ENCODE measurements around the gene CNTRL. TPM values are rescaled to one million over a fixed set of nuclear protein-coding genes. Genes with fewer than 3 reads are reported as not detected.

The CNTRL gene
- total and polyA plus RNA-seq, 4 experiments from 2014 or later = 1.5 to 122 (median 78.5) TPM

- H3K27ac ChIP-seq (ENCODE audit: low read depth, low read length) = no peak overlapping the region
- H3K4me1 ChIP-seq (ENCODE audit: insufficient read depth, low read length) = peaks cover 13% of the 10 kb centered on the region
- no peaks in the 10 kb centered on the region for H3K9me3 ChIP-seq (ENCODE audit: control insufficient read depth in 1 of 2, low read length in 2 of 2)
- no peaks in the 10 kb centered on the region for H3K27me3 ChIP-seq (ENCODE audit: insufficient read depth, low read length)
- Mint-ChIP-seq H3K4me3 (no peak overlapping the region), H3K9me3 (no peaks in the 10 kb centered on the region), H3K36me3 (no peaks in the 10 kb centered on the region), H3K4me1 (peaks cover 9 to 16% (median 13%) of the 10 kb centered on the region in 4 donors), H3K27me3 (no peaks in the 10 kb centered on the region), H3K27ac (no peak overlapping the region)
- CTCF ChIA-PET (ENCODE audit: partially characterized antibody) = interaction anchor here (2.8 kb wide), 1 partner anchor 112 kb away, joined by 9 read pairs; no protein-coding TSS in a partner anchor
- H3K36me3 ChIP-seq (ENCODE audit: insufficient read depth, low read length) = no peaks in the 10 kb centered on the region
- intact Hi-C loops (cut with micrococcal nuclease) = loop anchor here (10.0 kb wide), 2 partner anchors 313 to 453 kb away; no protein-coding TSS in a partner anchor
- POLR2A ChIA-PET (ENCODE audit: partially characterized antibody) = no interaction called here
- no peak for DNase-seq
- no peak overlapping the region for H3K4me3 ChIP-seq (ENCODE audit: low read length in 2 of 2)
Observed at GRCh38 chr9:121207371-121207940, 132.7 kb downstream of the CNTRL start.

DNA sequence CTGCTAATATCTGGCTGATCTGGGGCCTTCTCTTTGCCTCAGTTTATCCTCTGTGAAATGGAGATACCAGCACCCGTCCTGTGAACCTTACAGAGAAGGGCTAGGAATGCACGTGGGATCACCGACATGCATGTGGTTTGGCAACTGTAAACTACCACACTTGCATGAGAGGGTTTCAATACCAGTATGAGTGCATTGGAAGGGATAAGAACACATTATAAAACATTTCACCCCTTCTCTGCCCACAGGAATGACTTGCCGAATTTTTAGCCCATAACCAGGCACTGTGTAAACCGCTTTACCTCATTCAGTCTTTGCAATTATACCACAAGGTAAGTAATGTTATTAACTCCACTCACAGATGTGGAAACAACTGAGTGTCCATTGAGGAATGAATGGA is 135.8 kb downstream of the CNTRL start:
- intact Hi-C loops (cut with micrococcal nuclease) = no loop called here
- Histone ChIP-seq H3K9me3 (ENCODE audit: control insufficient read depth in 1 of 2, low read length in 2 of 2) (no peaks in the 10 kb centered on the region), H3K4me3 (ENCODE audit: low read length in 2 of 2) (no peak overlapping the region), H3K27ac (ENCODE audit: low read depth, low read length) (no peak overlapping the region), H3K4me1 (ENCODE audit: insufficient read depth, low read length) (peaks cover 18% of the 10 kb centered on the region), H3K36me3 (ENCODE audit: insufficient read depth, low read length) (no peaks in the 10 kb centered on the region), H3K27me3 (ENCODE audit: insufficient read depth, low read length) (no peaks in the 10 kb centered on the region)
- Mint-ChIP-seq H3K27ac (no peak overlapping the region), H3K9me3 (no peaks in the 10 kb centered on the region), H3K4me3 (no peak overlapping the region), H3K4me1 (peaks cover 7 to 21% (median 10%) of the 10 kb centered on the region in 4 donors), H3K36me3 (no peaks in the 10 kb centered on the region), H3K27me3 (no peaks in the 10 kb centered on the region)
- ChIA-PET POLR2A (ENCODE audit: partially characterized antibody) (interaction anchor here (5.7 kb wide), 1 partner anchor 10 kb away, joined by 35 read pairs; the partner anchor contains the start of gene RAB14), CTCF (ENCODE audit: partially characterized antibody) (interaction anchor here (0.6 to 4.7 kb wide), 3 partner anchors 10 to 190 kb away, joined by 3 to 32 read pairs (median 26); partner anchors contain the start of gene RAB14)
- DNase-seq = no peak

DNA sequence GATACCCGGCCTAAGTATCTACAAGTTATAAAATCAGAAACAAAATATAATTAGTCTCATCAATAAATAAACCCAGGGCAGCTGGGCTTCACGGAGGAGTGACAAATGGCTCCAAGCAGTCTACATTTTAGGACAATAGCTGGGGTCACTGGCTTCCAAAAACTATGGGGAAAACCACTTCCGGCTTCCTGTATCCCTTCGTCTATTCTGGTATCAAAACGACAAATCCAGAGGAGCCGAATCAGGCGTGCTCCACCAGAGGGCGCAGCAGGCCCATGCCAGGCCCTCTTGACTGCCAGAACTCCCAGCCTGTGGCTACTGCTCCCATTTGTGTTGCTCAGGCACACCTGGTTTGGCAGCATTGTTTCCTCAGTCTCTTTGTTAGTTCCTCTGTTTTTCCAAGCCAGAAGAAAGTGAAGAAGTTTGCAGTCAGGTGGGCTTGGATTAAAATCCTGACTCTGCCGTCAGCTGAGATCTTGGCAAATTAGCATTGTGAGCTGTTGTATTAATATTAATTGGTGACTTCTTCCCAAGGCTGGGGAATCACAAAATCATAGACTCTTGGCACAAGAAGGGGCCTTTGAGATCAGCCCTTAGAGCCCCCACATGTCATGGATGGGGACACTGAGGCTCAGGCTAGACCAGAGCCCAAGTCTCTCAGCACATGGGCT is 138.5 kb downstream of the CNTRL start:
- Histone ChIP-seq H3K9me3 (ENCODE audit: control insufficient read depth in 1 of 2, low read length in 2 of 2) (no peaks in the 10 kb centered on the region), H3K36me3 (ENCODE audit: insufficient read depth, low read length) (no peaks in the 10 kb centered on the region), H3K27ac (ENCODE audit: low read depth, low read length) (no peak overlapping the region), H3K4me3 (ENCODE audit: low read length in 2 of 2) (no peak overlapping the region), H3K4me1 (ENCODE audit: insufficient read depth, low read length) (peaks cover 5% of the 10 kb centered on the region), H3K27me3 (ENCODE audit: insufficient read depth, low read length) (no peaks in the 10 kb centered on the region)
- Mint-ChIP-seq H3K27ac (peak overlapping the region in 1 of 7 donors; percentile 47), H3K27me3 (no peaks in the 10 kb centered on the region), H3K4me3 (no peak overlapping the region), H3K9me3 (no peaks in the 10 kb centered on the region), H3K4me1 (peaks cover 0 to 7% (median 3%) of the 10 kb centered on the region in 4 donors), H3K36me3 (peaks cover 0 to 8% of the 10 kb centered on the region in 2 donors)
- peak; percentile 40 to 66 (median 49) for DNase-seq
- ChIA-PET POLR2A (ENCODE audit: partially characterized antibody) (interaction anchor here (5.7 kb wide), 1 partner anchor 13 kb away, joined by 35 read pairs; the partner anchor contains the start of gene RAB14), CTCF (ENCODE audit: partially characterized antibody) (interaction anchor here (0.8 to 4.7 kb wide), 26 partner anchors 9 to 191 kb away, joined by 3 to 32 read pairs (median 4); partner anchors contain the start of genes GSN and RAB14)
- intact Hi-C loops (cut with micrococcal nuclease) = loop anchor here (1.0 to 2.0 kb wide), 2 partner anchors 107 to 188 kb away; no protein-coding TSS in a partner anchor

DNA sequence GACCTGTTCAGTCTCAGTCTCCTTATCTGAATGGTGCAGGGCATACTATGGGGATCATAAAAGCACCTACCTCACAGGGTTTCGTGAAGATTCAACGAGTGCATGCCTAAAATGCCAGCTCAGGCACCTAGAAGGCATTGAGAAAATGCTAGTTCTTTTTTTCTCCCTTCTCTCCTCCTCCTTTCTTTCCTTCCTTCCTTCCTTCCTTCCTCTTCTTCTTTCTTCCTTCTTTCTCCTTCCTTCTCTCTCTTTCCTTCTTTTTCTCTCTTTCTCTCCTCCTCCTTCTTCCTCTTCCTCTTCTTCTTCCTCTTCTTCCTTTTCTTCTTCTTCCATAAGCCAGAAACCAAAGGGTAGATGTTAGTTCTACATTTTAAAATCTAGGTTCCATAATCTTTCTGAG is 139.2 kb downstream of the CNTRL start:
- Histone ChIP-seq H3K9me3 (ENCODE audit: control insufficient read depth in 1 of 2, low read length in 2 of 2) (no peaks in the 10 kb centered on the region), H3K4me3 (ENCODE audit: low read length in 2 of 2) (no peak overlapping the region), H3K36me3 (ENCODE audit: insufficient read depth, low read length) (no peaks in the 10 kb centered on the region), H3K27ac (ENCODE audit: low read depth, low read length) (no peak overlapping the region), H3K27me3 (ENCODE audit: insufficient read depth, low read length) (no peaks in the 10 kb centered on the region), H3K4me1 (ENCODE audit: insufficient read depth, low read length) (peaks cover 5% of the 10 kb centered on the region)
- intact Hi-C loops (cut with micrococcal nuclease) = no loop called here
- CTCF ChIA-PET (ENCODE audit: partially characterized antibody) = interaction anchor here (0.8 to 4.7 kb wide), 14 partner anchors 9 to 190 kb away, joined by 3 to 32 read pairs (median 4); partner anchors contain the start of genes GSN and RAB14
- peak overlapping the region in 3 of 7 donors; percentile 3 to 37 (median 13) for H3K27ac Mint-ChIP-seq
- H3K36me3 Mint-ChIP-seq = peaks cover 0 to 8% of the 10 kb centered on the region in 2 donors
- no peak for DNase-seq
- POLR2A ChIA-PET (ENCODE audit: partially characterized antibody) = interaction anchor here (5.7 kb wide), 1 partner anchor 13 kb away, joined by 35 read pairs; the partner anchor contains the start of gene RAB14
- no peak overlapping the region for H3K4me3 Mint-ChIP-seq
- no peaks in the 10 kb centered on the region for H3K9me3 Mint-ChIP-seq
- H3K4me1 Mint-ChIP-seq = peaks cover 0 to 7% (median 3%) of the 10 kb centered on the region in 4 donors
- H3K27me3 Mint-ChIP-seq = no peaks in the 10 kb centered on the region

DNA sequence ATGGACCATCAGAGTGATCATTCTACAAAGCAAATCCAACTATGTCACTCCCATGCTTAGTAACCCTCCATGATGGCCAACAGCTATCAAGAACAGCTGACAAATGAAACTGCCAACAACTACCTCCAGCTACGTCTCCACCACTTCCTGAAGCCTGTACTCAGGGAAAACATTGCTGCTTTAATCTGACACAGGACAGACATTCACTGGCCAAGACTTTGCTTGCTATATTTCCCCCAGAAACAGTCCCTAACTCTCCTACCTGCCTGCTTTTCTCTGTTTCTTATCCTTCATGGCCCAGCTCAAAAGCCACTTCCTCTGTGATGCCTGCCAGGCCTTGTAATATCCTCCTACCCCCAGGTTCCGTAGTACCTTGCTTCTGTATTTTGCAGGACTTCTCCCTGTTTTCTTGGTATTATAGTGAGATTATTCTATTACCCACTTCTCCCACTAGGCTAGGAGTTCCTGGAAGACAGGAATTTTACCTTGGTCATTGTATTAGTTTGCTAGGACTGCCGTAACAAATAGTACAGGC is 141.6 kb downstream of the CNTRL start:
- Histone ChIP-seq H3K27me3 (ENCODE audit: insufficient read depth, low read length) (no peaks in the 10 kb centered on the region), H3K9me3 (ENCODE audit: control insufficient read depth in 1 of 2, low read length in 2 of 2) (no peaks in the 10 kb centered on the region), H3K4me1 (ENCODE audit: insufficient read depth, low read length) (peaks cover 5% of the 10 kb centered on the region), H3K4me3 (ENCODE audit: low read length in 2 of 2) (no peak overlapping the region), H3K27ac (ENCODE audit: low read depth, low read length) (no peak overlapping the region), H3K36me3 (ENCODE audit: insufficient read depth, low read length) (no peaks in the 10 kb centered on the region)
- H3K36me3 Mint-ChIP-seq = peaks cover 0 to 13% of the 10 kb centered on the region in 2 donors
- peaks cover 0 to 7% (median 3%) of the 10 kb centered on the region in 4 donors for H3K4me1 Mint-ChIP-seq
- intact Hi-C loops (cut with micrococcal nuclease) = no loop called here
- DNase-seq = no peak
- H3K4me3 Mint-ChIP-seq = no peak overlapping the region
- no peaks in the 10 kb centered on the region for H3K9me3 Mint-ChIP-seq
- H3K27ac Mint-ChIP-seq = peak overlapping the region in 2 of 7 donors; percentile 1 to 2
- H3K27me3 Mint-ChIP-seq = no peaks in the 10 kb centered on the region
- ChIA-PET POLR2A (ENCODE audit: partially characterized antibody) (no interaction called here), CTCF (ENCODE audit: partially characterized antibody) (interaction anchor here (0.7 kb wide), 1 partner anchor 15 kb away, joined by 3 read pairs; the partner anchor contains the start of gene RAB14)

- no peaks in the 10 kb centered on the region for H3K36me3 ChIP-seq (ENCODE audit: insufficient read depth, low read length)
- H3K9me3 ChIP-seq (ENCODE audit: control insufficient read depth in 1 of 2, low read length in 2 of 2) = no peaks in the 10 kb centered on the region
- no peaks in the 10 kb centered on the region for H3K27me3 Mint-ChIP-seq
- peaks cover 0 to 13% of the 10 kb centered on the region in 2 donors for H3K36me3 Mint-ChIP-seq
- no peak for DNase-seq
- no peaks in the 10 kb centered on the region for H3K9me3 Mint-ChIP-seq
- intact Hi-C loops (cut with micrococcal nuclease) = no loop called here
- no peak overlapping the region for H3K4me3 ChIP-seq (ENCODE audit: low read length in 2 of 2)
- H3K4me3 Mint-ChIP-seq = no peak overlapping the region
- no peaks in the 10 kb centered on the region for H3K27me3 ChIP-seq (ENCODE audit: insufficient read depth, low read length)
- peaks cover 5% of the 10 kb centered on the region for H3K4me1 ChIP-seq (ENCODE audit: insufficient read depth, low read length)
- ChIA-PET POLR2A (ENCODE audit: partially characterized antibody) (no interaction called here), CTCF (ENCODE audit: partially characterized antibody) (interaction anchor here (1.3 kb wide), 1 partner anchor 180 kb away, joined by 3 read pairs; no protein-coding TSS in a partner anchor)
- H3K4me1 Mint-ChIP-seq = peaks cover 0 to 7% (median 3%) of the 10 kb centered on the region in 4 donors
- no peak overlapping the region for H3K27ac ChIP-seq (ENCODE audit: low read depth, low read length)
- H3K27ac Mint-ChIP-seq = no peak overlapping the region
Observed at GRCh38 chr9:121217609-121218292, 143.0 kb downstream of the CNTRL start.

All from CD4-positive, alpha-beta memory T cell (primary cell).